GM23338 (cell line): ENCODE measurements around the gene VEGFB.

Experiments
- CREB1 ChIP-seq: fragments of 250-450 bp; sonication (Bioruptor Pico); IDR thresholded peaks from 2 replicates; pipeline ENCODE4 v1.5.0; 2020; ENCODE audit warnings: low read depth, mild to moderate bottlenecking, moderate library complexity
- ETS1 ChIP-seq: IDR thresholded peaks from 2 replicates; pipeline ENCODE4 v1.6.1; 2016; ENCODE audit warnings: antibody characterized with exemption
- EZH2 ChIP-seq: fragments of 200-600 bp; sonication (generic); IDR thresholded peaks from one replicate; pipeline ENCODE4 v1.8.0; 2017; ENCODE audit warnings: antibody characterized with exemption, mild to moderate bottlenecking, low read depth; ENCODE audit not compliant: unreplicated experiment
- EZH2phosphoT487 ChIP-seq: fragments of 200-600 bp; sonication (generic); IDR thresholded peaks from one replicate; pipeline ENCODE4 v1.8.1; 2018; ENCODE audit warnings: antibody characterized with exemption; ENCODE audit not compliant: unreplicated experiment
- JUNB ChIP-seq: IDR thresholded peaks from one replicate; pipeline ENCODE4 v1.6.1; 2016; ENCODE audit warnings: antibody characterized with exemption; ENCODE audit not compliant: unreplicated experiment
- POLR2AphosphoS5 ChIP-seq: IDR thresholded peaks from 2 replicates; pipeline ENCODE4 v1.6.1; 2016; ENCODE audit warnings: antibody characterized with exemption, low read depth
- REST ChIP-seq: IDR thresholded peaks from one replicate; pipeline ENCODE4 v1.6.1; 2018; ENCODE audit warnings: antibody characterized with exemption; ENCODE audit not compliant: unreplicated experiment
- STAT1 ChIP-seq: IDR thresholded peaks from one replicate; pipeline ENCODE4 v1.6.1; 2016; ENCODE audit warnings: antibody characterized with exemption; ENCODE audit not compliant: unreplicated experiment
- ZNF331 ChIP-seq: fragments of 250-450 bp; sonication (Bioruptor Pico); IDR thresholded peaks from 2 replicates; pipeline ENCODE4 v1.5.0; 2020; ENCODE audit warnings: low read depth, mild to moderate bottlenecking, moderate library complexity
- TF ChIP-seq, protein P1 (sequence below), 2 experiments: fragments of 200-600 bp in 1 of 2; sonication (generic) in 1 of 2; conservative IDR thresholded peaks; 2 replicates each; pipeline versions ENCODE4 v1.5.1 to v1.6.1; 2016 to 2017; ENCODE audit warnings: antibody characterized with exemption in 2 of 2, low read depth in 2 of 2, mild to moderate bottlenecking in 2 of 2, moderate library complexity in 1 of 2
- TF ChIP-seq, protein P2 (sequence below): fragments of 250-450 bp; sonication (Bioruptor Pico); IDR thresholded peaks from 2 replicates; pipeline ENCODE4 v1.5.0; 2020; ENCODE audit warnings: mild to moderate bottlenecking, moderate library complexity

DNA sequence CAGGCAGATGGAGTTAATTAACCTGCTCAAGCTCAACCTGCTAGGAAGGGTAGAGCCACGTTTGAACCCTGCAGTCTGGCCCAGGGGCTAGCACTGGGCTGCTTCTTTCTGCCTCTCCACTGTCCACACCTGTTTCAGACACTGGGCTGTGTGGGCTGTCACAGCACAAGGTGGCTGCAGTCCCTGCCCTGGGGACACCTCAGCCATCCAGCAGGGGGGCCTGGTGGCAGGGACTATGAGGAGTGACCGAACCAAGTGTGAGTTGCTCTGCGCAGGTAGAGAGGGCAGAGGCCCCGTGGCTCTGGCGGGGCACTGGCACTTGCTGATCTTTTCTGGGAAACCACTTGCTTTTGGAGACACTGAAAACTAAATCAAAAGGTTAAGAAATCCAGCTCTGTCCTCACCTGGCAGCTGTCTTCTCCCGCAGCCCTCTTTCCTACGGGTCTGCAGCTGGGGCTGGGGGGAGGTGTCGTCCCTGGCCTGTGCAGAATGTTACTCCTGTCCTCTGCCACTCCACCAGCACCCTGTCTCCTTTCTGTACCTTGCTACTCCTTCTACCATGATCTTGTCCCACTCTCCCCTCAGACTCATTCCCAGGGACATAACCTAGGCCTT lies 44.3 kb downstream of the VEGFB start:
- TF ChIP-seq, protein P1, sequence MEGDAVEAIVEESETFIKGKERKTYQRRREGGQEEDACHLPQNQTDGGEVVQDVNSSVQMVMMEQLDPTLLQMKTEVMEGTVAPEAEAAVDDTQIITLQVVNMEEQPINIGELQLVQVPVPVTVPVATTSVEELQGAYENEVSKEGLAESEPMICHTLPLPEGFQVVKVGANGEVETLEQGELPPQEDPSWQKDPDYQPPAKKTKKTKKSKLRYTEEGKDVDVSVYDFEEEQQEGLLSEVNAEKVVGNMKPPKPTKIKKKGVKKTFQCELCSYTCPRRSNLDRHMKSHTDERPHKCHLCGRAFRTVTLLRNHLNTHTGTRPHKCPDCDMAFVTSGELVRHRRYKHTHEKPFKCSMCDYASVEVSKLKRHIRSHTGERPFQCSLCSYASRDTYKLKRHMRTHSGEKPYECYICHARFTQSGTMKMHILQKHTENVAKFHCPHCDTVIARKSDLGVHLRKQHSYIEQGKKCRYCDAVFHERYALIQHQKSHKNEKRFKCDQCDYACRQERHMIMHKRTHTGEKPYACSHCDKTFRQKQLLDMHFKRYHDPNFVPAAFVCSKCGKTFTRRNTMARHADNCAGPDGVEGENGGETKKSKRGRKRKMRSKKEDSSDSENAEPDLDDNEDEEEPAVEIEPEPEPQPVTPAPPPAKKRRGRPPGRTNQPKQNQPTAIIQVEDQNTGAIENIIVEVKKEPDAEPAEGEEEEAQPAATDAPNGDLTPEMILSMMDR (conservative IDR thresholded peaks at IDR 0.05; ENCODE audit: low read depth in 2 of 2): no peak
- TF ChIP-seq REST (no peak), EZH2phosphoT487 (no peak), JUNB (no peak), CREB1 (CRISPR knock-in tag) (no peak), POLR2AphosphoS5 (no peak), EZH2 (no peak), STAT1 (no peak), ZNF331 (CRISPR knock-in tag) (no peak), ETS1 (no peak)
- TF ChIP-seq, protein P2, sequence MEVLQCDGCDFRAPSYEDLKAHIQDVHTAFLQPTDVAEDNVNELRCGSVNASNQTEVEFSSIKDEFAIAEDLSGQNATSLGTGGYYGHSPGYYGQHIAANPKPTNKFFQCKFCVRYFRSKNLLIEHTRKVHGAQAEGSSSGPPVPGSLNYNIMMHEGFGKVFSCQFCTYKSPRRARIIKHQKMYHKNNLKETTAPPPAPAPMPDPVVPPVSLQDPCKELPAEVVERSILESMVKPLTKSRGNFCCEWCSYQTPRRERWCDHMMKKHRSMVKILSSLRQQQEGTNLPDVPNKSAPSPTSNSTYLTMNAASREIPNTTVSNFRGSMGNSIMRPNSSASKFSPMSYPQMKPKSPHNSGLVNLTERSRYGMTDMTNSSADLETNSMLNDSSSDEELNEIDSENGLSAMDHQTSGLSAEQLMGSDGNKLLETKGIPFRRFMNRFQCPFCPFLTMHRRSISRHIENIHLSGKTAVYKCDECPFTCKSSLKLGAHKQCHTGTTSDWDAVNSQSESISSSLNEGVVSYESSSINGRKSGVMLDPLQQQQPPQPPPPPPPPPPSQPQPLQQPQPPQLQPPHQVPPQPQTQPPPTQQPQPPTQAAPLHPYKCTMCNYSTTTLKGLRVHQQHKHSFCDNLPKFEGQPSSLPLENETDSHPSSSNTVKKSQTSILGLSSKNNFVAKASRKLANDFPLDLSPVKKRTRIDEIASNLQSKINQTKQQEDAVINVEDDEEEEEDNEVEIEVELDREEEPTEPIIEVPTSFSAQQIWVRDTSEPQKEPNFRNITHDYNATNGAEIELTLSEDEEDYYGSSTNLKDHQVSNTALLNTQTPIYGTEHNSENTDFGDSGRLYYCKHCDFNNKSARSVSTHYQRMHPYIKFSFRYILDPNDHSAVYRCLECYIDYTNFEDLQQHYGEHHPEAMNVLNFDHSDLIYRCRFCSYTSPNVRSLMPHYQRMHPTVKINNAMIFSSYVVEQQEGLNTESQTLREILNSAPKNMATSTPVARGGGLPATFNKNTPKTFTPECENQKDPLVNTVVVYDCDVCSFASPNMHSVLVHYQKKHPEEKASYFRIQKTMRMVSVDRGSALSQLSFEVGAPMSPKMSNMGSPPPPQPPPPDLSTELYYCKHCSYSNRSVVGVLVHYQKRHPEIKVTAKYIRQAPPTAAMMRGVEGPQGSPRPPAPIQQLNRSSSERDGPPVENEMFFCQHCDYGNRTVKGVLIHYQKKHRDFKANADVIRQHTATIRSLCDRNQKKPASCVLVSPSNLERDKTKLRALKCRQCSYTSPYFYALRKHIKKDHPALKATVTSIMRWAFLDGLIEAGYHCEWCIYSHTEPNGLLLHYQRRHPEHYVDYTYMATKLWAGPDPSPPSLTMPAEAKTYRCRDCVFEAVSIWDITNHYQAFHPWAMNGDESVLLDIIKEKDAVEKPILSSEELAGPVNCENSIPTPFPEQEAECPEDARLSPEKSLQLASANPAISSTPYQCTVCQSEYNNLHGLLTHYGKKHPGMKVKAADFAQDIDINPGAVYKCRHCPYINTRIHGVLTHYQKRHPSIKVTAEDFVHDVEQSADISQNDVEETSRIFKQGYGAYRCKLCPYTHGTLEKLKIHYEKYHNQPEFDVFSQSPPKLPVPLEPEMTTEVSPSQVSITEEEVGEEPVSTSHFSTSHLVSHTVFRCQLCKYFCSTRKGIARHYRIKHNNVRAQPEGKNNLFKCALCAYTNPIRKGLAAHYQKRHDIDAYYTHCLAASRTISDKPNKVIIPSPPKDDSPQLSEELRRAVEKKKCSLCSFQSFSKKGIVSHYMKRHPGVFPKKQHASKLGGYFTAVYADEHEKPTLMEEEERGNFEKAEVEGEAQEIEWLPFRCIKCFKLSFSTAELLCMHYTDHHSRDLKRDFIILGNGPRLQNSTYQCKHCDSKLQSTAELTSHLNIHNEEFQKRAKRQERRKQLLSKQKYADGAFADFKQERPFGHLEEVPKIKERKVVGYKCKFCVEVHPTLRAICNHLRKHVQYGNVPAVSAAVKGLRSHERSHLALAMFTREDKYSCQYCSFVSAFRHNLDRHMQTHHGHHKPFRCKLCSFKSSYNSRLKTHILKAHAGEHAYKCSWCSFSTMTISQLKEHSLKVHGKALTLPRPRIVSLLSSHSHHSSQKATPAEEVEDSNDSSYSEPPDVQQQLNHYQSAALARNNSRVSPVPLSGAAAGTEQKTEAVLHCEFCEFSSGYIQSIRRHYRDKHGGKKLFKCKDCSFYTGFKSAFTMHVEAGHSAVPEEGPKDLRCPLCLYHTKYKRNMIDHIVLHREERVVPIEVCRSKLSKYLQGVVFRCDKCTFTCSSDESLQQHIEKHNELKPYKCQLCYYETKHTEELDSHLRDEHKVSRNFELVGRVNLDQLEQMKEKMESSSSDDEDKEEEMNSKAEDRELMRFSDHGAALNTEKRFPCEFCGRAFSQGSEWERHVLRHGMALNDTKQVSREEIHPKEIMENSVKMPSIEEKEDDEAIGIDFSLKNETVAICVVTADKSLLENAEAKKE (CRISPR knock-in tag): no peak
